B cell (primary cell): Measurements from ENCODE around the gene PITPNM2. TPM values are rescaled to one million over a fixed set of nuclear protein-coding genes. Genes with fewer than 3 reads are reported as not detected.

ENCODE experiments used
- ATAC-seq: fragments of 200-7000 bp; cut with Tn5 transposase; one replicate; pipeline ENCODE4 v1.10.0; 2021; ENCODE audit warnings: low read depth, mild to moderate bottlenecking, moderate number of reproducible peaks, moderate library complexity
- CTCF ChIA-PET: fragments of 350-600 bp; sonication (Branson Sonifier 250); formaldehyde crosslinking; loops from one replicate; lab custom pipeline; 2021; ENCODE audit warnings: antibody characterized with exemption, inconsistent platforms; lab: Charles Lee
- POLR2A ChIA-PET: fragments of 350-600 bp; sonication (Branson Sonifier 250); formaldehyde crosslinking; loops from one replicate; lab custom pipeline; 2021; ENCODE audit warnings: antibody characterized with exemption; lab: Charles Lee
- DNase-seq: peaks from one replicate; pipeline ENCODE4 v3.0.0; 2013
- H2AFZ ChIP-seq: 2 replicates; pipeline ENCODE4 v1.6.1; 2012; ENCODE audit warnings: mild to moderate bottlenecking, low read depth, low read length; ENCODE audit not compliant: insufficient read depth, poor library complexity, severe bottlenecking
- H3K27ac ChIP-seq, 2 donors: 1 replicate in 1 of 2; 2 replicates in 1 of 2; pipeline ENCODE4 v1.5.1; 2012 to 2013; ENCODE audit warnings: low read length in 2 of 2, mild to moderate bottlenecking in 2 of 2, moderate library complexity in 1 of 2
- H3K27me3 ChIP-seq, 4 experiments: fragments of 200-600 bp in 1 of 4; sonication (generic) in 1 of 4; replicated peaks in 1 of 4; 1 replicate in 2 of 4; 2 replicates in 2 of 4; pipeline versions ENCODE4 v1.6.1 to v1.7.0; 2013 to 2016; ENCODE audit warnings: low read length in 3 of 4, mild to moderate bottlenecking in 2 of 4, mixed read lengths in 1 of 4, moderate library complexity in 1 of 4; ENCODE audit not compliant: insufficient read depth in 4 of 4, control insufficient read depth in 3 of 4; ENCODE audit errors: control extremely low read depth in 1 of 4
- H3K36me3 ChIP-seq, 2 experiments: replicated peaks in 1 of 2; 1 replicate in 1 of 2; 2 replicates in 1 of 2; pipeline versions ENCODE4 v1.6.1 to v1.7.1; 2013; ENCODE audit warnings: low read length in 1 of 2; ENCODE audit not compliant: insufficient read depth in 2 of 2, control insufficient read depth in 1 of 2; ENCODE audit errors: control extremely low read depth in 1 of 2, extremely low read depth in 1 of 2
- H3K4me1 ChIP-seq, 2 donors: fragments of 200-600 bp in 1 of 2; sonication (generic) in 1 of 2; 1 replicate in 1 of 2; 2 replicates in 1 of 2; pipeline versions ENCODE4 v1.5.1 to v1.6.1; 2013 to 2017; ENCODE audit warnings: low read length in 2 of 2; ENCODE audit not compliant: control insufficient read depth in 2 of 2, insufficient read depth in 2 of 2
- H3K4me2 ChIP-seq: replicated peaks from 2 replicates; pipeline ENCODE3; 2012; ENCODE audit warnings: mild to moderate bottlenecking, low read depth, low read length; ENCODE audit not compliant: poor library complexity, severe bottlenecking
- H3K4me3 ChIP-seq, 5 experiments: fragments of 200-600 bp in 1 of 5; sonication (generic) in 1 of 5; 1 replicate in 3 of 5; 2 replicates in 2 of 5; pipeline versions ENCODE4 v1.5.1 to v1.7.0; 2011 to 2016; ENCODE audit warnings: low read length in 4 of 5, mild to moderate bottlenecking in 4 of 5, low read depth in 2 of 5, control low read depth in 1 of 5, moderate library complexity in 1 of 5; ENCODE audit not compliant: insufficient read depth in 1 of 5; ENCODE audit errors: control extremely low read depth in 1 of 5, extremely low read depth in 1 of 5
- H3K79me2 ChIP-seq: fragments of 200-600 bp; sonication (generic); one replicate; pipeline ENCODE4 v1.6.0; 2016; ENCODE audit warnings: low read length; ENCODE audit not compliant: control insufficient read depth, insufficient read depth
- H3K9ac ChIP-seq: fragments of 200-600 bp; sonication (generic); 2 replicates; pipeline ENCODE4 v1.6.1; 2017; ENCODE audit warnings: mild to moderate bottlenecking, low read length, moderate library complexity
- H3K9me3 ChIP-seq, 3 donors: one replicate each; pipeline versions ENCODE4 v1.6.1 to v1.7.1; 2013; ENCODE audit warnings: low read length in 2 of 3; ENCODE audit not compliant: control insufficient read depth in 2 of 3, insufficient read depth in 1 of 3; ENCODE audit errors: control extremely low read depth in 1 of 3
- H4K20me1 ChIP-seq: 2 replicates; pipeline ENCODE4 v1.6.0; 2012; ENCODE audit warnings: mild to moderate bottlenecking, low read length; ENCODE audit not compliant: insufficient read depth, control insufficient read depth, poor library complexity, severe bottlenecking
- H3K27ac Mint-ChIP-seq: one replicate; pipeline ENCODE4 v1.8.0; 2021; ENCODE audit warnings: mixed read lengths
- H3K27me3 Mint-ChIP-seq: one replicate; pipeline ENCODE4 v1.8.0; 2021; ENCODE audit warnings: mixed read lengths
- H3K4me1 Mint-ChIP-seq: one replicate; pipeline ENCODE4 v1.8.0; 2021; ENCODE audit warnings: mixed read lengths
- H3K4me3 Mint-ChIP-seq: one replicate; pipeline ENCODE4 v1.8.0; 2021; ENCODE audit warnings: mixed read lengths
- H3K9me3 Mint-ChIP-seq: one replicate; pipeline ENCODE4 v1.8.0; 2022; ENCODE audit warnings: mixed read lengths; ENCODE audit not compliant: insufficient read depth
- EZH2 ChIP-seq: IDR thresholded peaks from 2 replicates; pipeline ENCODE4 v1.6.1; 2012; ENCODE audit warnings: borderline replicate concordance, low read depth, mild to moderate bottlenecking, moderate library complexity, low read length; ENCODE audit not compliant: insufficient read depth, poor library complexity, severe bottlenecking
- WGBS: methylation state at CpG from one replicate; pipeline ENCODE4 v1.1.5; 2013; ENCODE audit warnings: missing lambda C conversion rate; ENCODE audit not compliant: insufficient coverage; 5-methylcytosine and 5-hydroxymethylcytosine counted together
- intact Hi-C: fragments of 100-400 bp; cut with micrococcal nuclease; formaldehyde crosslinking; loops from one replicate; pipeline ENCODE4 v1.10.0; 2022
- polyA plus RNA-seq: library from polyadenylated mRNA; depleted of rRNA; stranded (reverse); fragments of >200 nt; gene quantifications from 2 replicates; pipeline ENCODE4 v1.2.3, GENCODE V29; 2012
- total RNA-seq, 2 donors: library from RNA; stranded (reverse); fragments of 120-200 nt in 1 of 2; gene quantifications; 1 replicate in 1 of 2; 2 replicates in 1 of 2; pipeline versions ENCODE4 v1.2.3 to v1.2.4, GENCODE V29; 2013 to 2022
- TF ChIP-seq, protein P1 (sequence below): fragments of 200-600 bp; IDR thresholded peaks from one replicate; pipeline ENCODE4 v1.8.0; 2022; ENCODE audit warnings: antibody characterized with exemption, mild to moderate bottlenecking

Gene PITPNM2
- total and polyA plus RNA-seq, 2 donors (not counting 1 experiment from before 2014, with no cell fraction given) = 9.6 to 28.6 TPM

- Histone ChIP-seq H4K20me1 (no peaks in the 10 kb centered on the region), H3K36me3 (no peaks in the 10 kb centered on the region), H2AFZ (no peak overlapping the region), H3K9me3 (peaks cover 0 to 8% (median 0%) of the 10 kb centered on the region in 3 donors), H3K27ac (no peak overlapping the region), H3K27me3 (no peaks in the 10 kb centered on the region), H3K9ac (no peak overlapping the region), H3K79me2 (peaks cover 39% of the 10 kb centered on the region), H3K4me3 (no peak overlapping the region), H3K4me1 (peaks cover 27 to 44% of the 10 kb centered on the region in 2 donors), H3K4me2 (peak overlapping the region; percentile 26)
- no peak for DNase-seq
- no peak for ATAC-seq
- no peak overlapping the region for H3K4me3 Mint-ChIP-seq
- ChIA-PET POLR2A (interaction anchor here (1.1 kb wide), 1 partner anchor 98 kb away, joined by 4 read pairs; the partner anchor contains the start of genes MPHOSPH9 and MTRFR), CTCF (interaction anchor here (1.0 to 1.7 kb wide), 4 partner anchors 8 to 91 kb away, joined by 3 to 6 read pairs (median 4); no protein-coding TSS in a partner anchor)
- no peaks in the 10 kb centered on the region for H3K27me3 Mint-ChIP-seq
- intact Hi-C loops = no loop called here
- 34% methylated on average over 4 of the region's 6 CpGs for WGBS
- TF ChIP-seq EZH2 = no peak
- TF ChIP-seq, protein P1, sequence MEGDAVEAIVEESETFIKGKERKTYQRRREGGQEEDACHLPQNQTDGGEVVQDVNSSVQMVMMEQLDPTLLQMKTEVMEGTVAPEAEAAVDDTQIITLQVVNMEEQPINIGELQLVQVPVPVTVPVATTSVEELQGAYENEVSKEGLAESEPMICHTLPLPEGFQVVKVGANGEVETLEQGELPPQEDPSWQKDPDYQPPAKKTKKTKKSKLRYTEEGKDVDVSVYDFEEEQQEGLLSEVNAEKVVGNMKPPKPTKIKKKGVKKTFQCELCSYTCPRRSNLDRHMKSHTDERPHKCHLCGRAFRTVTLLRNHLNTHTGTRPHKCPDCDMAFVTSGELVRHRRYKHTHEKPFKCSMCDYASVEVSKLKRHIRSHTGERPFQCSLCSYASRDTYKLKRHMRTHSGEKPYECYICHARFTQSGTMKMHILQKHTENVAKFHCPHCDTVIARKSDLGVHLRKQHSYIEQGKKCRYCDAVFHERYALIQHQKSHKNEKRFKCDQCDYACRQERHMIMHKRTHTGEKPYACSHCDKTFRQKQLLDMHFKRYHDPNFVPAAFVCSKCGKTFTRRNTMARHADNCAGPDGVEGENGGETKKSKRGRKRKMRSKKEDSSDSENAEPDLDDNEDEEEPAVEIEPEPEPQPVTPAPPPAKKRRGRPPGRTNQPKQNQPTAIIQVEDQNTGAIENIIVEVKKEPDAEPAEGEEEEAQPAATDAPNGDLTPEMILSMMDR = no peak
- H3K4me1 Mint-ChIP-seq = peaks cover 48% of the 10 kb centered on the region
- H3K9me3 Mint-ChIP-seq = no peaks in the 10 kb centered on the region
- H3K27ac Mint-ChIP-seq = no peak overlapping the region
Measured at GRCh38 chr12:123134826-123135225, 16.1 kb downstream of the PITPNM2 start.

DNA sequence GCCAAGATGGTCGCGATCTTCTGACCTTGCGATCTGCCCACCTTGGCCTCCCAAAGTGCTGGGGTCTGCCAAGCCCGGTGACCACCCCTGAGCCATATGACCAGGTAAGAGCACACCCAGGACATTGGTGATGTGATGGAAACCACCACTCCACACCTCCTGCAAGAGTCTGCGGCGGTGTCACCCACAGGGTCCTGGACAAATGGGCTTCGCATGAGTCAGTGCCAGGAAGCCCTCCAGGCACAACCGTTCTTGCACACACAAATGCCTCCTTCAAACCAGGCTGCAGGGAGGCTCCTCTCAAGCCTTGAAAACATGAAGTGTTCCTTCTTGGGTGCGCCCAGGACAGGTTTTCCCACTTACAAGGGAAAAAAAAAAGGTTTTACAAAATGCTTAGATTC, 16.6 kb downstream of the PITPNM2 start:
- no peaks in the 10 kb centered on the region for H3K36me3 ChIP-seq
- POLR2A ChIA-PET = no interaction called here
- WGBS = 91% methylated on average over 6 of the region's 9 CpGs
- no peak overlapping the region for H3K27ac ChIP-seq
- Mint-ChIP-seq H3K4me3 (no peak overlapping the region), H3K4me1 (peaks cover 46% of the 10 kb centered on the region), H3K9me3 (no peaks in the 10 kb centered on the region), H3K27me3 (no peaks in the 10 kb centered on the region), H3K27ac (no peak overlapping the region)
- no peak overlapping the region for H3K9ac ChIP-seq
- ATAC-seq (no peak), DNase-seq (no peak)
- CTCF ChIA-PET = interaction anchor here (1.0 to 1.3 kb wide), 3 partner anchors 9 to 91 kb away, joined by 3 to 6 read pairs (median 4); no protein-coding TSS in a partner anchor
- peaks cover 33% of the 10 kb centered on the region for H3K79me2 ChIP-seq
- no peak overlapping the region for H3K4me2 ChIP-seq
- intact Hi-C loops = no loop called here
- no peaks in the 10 kb centered on the region for H4K20me1 ChIP-seq
- no peak overlapping the region for H3K4me3 ChIP-seq
- H3K4me1 ChIP-seq = peaks cover 23 to 46% of the 10 kb centered on the region in 2 donors
- TF ChIP-seq, protein P1 = no peak
- TF ChIP-seq EZH2 = no peak
- peaks cover 0 to 8% (median 0%) of the 10 kb centered on the region in 3 donors for H3K9me3 ChIP-seq
- no peak overlapping the region for H2AFZ ChIP-seq
- no peaks in the 10 kb centered on the region for H3K27me3 ChIP-seq
